Adipocyte (in vitro differentiated cells): ENCODE data around the gene ODF4.

Source experiments
- DNase-seq: peaks from one replicate; pipeline ENCODE4 v3.0.0-alpha.2; 2015; ENCODE audit warnings: low read depth
- H3K27me3 ChIP-seq: replicated peaks from 2 replicates; pipeline ENCODE4 v1.7.0; 2013; ENCODE audit warnings: mild to moderate bottlenecking, low read length, moderate library complexity; ENCODE audit not compliant: control insufficient read depth, insufficient read depth
- H3K36me3 ChIP-seq: 2 replicates; pipeline ENCODE4 v1.7.0; 2013; ENCODE audit warnings: low read length, mild to moderate bottlenecking, moderate library complexity; ENCODE audit not compliant: control insufficient read depth, insufficient read depth, severe bottlenecking
- H3K4me1 ChIP-seq: 2 replicates; pipeline ENCODE4 v1.7.0; 2013; ENCODE audit warnings: mild to moderate bottlenecking, low read length, moderate library complexity; ENCODE audit not compliant: control insufficient read depth, insufficient read depth
- H3K4me3 ChIP-seq: 2 replicates; pipeline ENCODE4 v1.7.0; 2013; ENCODE audit warnings: mild to moderate bottlenecking, low read length, moderate library complexity
- H3K9ac ChIP-seq: 2 replicates; pipeline ENCODE4 v1.7.0; 2013; ENCODE audit warnings: mild to moderate bottlenecking, low read length, moderate library complexity
- H3K9me3 ChIP-seq: 2 replicates; pipeline ENCODE4 v1.7.0; 2013; ENCODE audit warnings: mild to moderate bottlenecking, low read length, moderate library complexity; ENCODE audit not compliant: control insufficient read depth

Gene ODF4

GRCh38 chr17:8312726-8313600 lies 26.7 kb upstream of the ODF4 start:
- H3K36me3 ChIP-seq: no peaks in the 10 kb centered on the region
- H3K27me3 ChIP-seq: peaks cover 75% of the 10 kb centered on the region
- H3K4me1 ChIP-seq: peaks cover 5% of the 10 kb centered on the region
- no peak overlapping the region for H3K9ac ChIP-seq
- no peak for DNase-seq
- H3K9me3 ChIP-seq: no peaks in the 10 kb centered on the region
- H3K4me3 ChIP-seq: no peak overlapping the region

DNA sequence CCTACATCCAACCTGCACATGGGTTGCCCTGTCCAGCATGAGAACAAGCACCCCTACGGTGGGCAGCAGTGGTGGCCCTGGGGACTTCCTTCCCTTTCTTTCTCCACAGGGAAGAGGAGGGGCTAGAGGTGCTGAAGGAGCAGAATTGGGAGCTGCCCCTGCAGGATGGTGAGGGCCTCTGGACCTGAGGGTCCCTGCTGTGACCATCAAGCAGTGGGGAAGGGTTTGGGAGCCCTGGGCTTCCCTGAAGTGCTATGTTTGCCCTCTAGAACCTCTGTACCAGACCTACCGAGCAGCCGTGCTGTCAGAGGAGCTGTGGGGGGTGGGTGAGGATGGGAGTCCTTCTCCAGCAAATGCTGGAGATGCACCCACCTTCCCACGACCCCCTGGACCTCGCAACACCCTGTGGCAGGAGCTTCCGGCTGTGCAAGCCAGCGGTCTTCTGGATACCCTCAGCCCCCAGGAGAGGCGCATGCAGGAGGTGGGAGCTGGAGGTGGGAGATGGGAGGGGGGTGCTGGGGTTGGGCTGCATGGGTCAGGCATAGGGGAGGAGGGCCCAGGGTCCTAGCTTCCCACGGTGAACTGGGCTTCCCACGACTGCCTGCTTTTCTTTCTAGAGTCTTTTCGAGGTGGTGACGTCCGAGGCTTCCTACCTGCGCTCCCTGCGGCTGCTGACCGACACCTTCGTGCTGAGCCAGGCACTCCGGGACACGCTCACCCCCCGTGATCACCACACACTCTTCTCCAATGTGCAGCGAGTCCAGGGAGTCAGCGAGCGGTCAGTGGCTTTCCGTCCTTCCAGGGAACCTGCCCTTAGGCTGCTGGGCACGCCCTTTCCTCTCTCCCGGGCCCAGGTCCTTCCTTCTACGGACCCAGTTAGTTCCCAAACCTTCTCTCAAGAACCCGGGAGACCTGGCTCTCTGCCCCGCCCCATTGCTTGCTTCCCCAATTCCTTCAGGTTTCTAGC lies 24.6 kb upstream of the ODF4 start:
- Histone ChIP-seq H3K9ac (no peak overlapping the region), H3K4me3 (no peak overlapping the region), H3K36me3 (no peaks in the 10 kb centered on the region), H3K27me3 (peaks cover 84% of the 10 kb centered on the region), H3K4me1 (peaks cover 5% of the 10 kb centered on the region), H3K9me3 (no peaks in the 10 kb centered on the region)
- no peak for DNase-seq

DNA sequence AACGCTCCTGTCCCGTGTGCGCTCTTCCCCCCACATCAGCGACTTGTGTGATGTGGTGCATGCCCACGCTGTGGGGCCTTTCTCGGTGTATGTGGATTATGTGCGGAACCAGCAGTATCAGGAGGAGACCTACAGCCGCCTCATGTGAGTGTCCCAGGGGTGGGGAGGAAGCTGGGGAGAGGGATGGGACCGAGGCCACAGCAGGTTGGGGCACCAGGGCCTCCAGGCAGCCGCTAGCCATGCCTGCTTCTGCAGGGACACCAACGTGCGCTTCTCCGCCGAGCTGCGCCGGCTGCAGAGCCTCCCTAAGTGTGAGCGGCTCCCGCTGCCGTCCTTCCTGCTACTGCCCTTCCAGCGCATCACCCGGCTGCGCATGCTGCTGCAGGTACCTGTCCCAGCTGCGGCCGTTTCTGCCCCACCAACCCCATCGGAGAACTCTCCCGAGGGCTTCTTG lies 23.8 kb upstream of the ODF4 start:
- Histone ChIP-seq H3K36me3 (no peaks in the 10 kb centered on the region), H3K4me1 (peaks cover 5% of the 10 kb centered on the region), H3K9me3 (no peaks in the 10 kb centered on the region), H3K27me3 (peaks cover 77% of the 10 kb centered on the region), H3K4me3 (no peak overlapping the region), H3K9ac (no peak overlapping the region)
- no peak for DNase-seq

DNA sequence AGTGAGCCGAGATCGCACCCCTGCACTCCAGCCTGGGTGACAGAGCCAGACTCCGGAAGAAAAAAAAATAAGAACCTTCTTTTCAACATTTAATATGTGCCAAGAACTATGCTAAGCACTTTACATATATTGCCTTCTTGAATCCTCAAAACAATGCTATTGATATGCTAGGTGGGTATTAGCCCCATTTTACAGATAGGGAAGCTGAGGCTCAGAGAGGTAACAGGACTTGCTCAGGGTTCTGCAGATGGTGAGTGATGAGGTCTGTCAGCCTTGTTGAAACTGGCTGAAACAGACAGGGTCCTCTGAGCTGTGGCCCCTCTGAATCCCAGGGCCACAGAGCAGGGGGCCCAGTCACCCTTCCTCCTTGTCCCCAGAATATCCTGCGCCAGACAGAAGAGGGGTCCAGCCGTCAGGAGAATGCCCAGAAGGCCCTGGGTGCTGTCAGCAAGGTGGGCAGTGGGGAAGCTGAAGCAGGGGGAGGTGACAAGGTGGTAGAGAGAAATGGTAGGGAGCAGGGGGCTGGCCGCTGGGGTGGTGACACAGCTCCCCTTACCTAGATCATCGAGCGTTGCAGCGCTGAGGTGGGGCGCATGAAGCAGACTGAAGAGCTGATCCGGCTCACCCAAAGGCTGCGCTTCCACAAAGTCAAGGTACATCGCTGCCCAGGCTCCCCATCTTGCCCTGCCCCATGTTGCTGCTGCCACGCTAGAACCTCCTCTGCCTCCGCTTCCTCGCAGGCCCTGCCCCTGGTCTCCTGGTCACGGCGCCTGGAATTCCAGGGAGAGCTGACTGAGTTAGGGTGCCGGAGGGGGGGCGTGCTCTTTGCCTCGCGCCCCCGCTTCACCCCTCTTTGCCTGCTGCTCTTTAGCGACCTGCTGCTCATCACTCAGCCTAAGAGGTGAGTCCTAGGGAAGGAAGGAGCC lies 21.4 kb upstream of the ODF4 start:
- peaks cover 5% of the 10 kb centered on the region for H3K4me1 ChIP-seq
- peaks cover 53% of the 10 kb centered on the region for H3K27me3 ChIP-seq
- no peaks in the 10 kb centered on the region for H3K36me3 ChIP-seq
- H3K9me3 ChIP-seq: no peaks in the 10 kb centered on the region
- no peak overlapping the region for H3K9ac ChIP-seq
- DNase-seq: no peak
- no peak overlapping the region for H3K4me3 ChIP-seq

DNA sequence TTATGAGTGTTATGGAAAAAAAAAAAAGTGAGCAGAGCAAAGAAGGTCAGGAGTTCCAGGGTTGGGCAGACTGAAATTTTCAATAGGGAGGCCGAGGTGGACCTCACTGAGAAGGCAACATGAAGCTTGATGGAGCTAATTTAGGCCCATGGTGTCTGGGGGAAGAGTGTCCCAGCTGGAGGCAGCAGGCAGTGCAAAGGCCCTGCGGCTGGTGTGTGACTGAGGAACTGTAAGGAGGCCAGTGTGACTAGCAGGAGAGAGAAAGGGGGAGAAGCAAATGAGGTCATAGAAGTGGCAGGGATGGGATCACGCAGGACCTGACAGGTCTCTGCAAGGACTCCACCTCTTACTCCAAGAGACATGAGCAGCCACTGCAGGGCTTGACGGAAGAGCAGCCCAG lies 19.4 kb upstream of the ODF4 start:
- Histone ChIP-seq H3K9ac (no peak overlapping the region), H3K9me3 (no peaks in the 10 kb centered on the region), H3K4me1 (peaks cover 3% of the 10 kb centered on the region), H3K27me3 (peaks cover 36% of the 10 kb centered on the region), H3K36me3 (no peaks in the 10 kb centered on the region), H3K4me3 (no peak overlapping the region)
- DNase-seq: no peak

DNA sequence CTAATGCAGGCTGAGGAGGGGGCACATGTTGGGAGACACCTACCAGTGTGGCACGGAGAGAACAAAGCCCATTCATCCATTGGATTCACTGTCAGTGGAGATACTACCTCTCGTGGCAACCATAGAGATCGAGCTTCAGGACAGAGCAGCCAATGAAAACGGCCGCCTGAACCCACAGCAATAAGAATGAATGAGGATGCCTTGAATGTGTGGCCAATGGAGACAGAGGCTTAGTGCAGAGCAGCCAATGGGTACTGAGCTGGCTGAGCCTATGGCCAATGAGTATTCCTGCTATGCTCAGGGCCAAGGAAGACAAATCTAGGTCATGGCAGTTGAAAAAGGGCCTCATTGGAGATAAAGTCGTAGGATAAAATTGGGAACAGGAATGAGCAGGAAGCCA lies 18.6 kb upstream of the ODF4 start:
- Histone ChIP-seq H3K9me3 (no peaks in the 10 kb centered on the region), H3K4me1 (no peaks in the 10 kb centered on the region), H3K27me3 (peaks cover 29% of the 10 kb centered on the region), H3K4me3 (no peak overlapping the region), H3K36me3 (no peaks in the 10 kb centered on the region), H3K9ac (no peak overlapping the region)
- DNase-seq: no peak

DNA sequence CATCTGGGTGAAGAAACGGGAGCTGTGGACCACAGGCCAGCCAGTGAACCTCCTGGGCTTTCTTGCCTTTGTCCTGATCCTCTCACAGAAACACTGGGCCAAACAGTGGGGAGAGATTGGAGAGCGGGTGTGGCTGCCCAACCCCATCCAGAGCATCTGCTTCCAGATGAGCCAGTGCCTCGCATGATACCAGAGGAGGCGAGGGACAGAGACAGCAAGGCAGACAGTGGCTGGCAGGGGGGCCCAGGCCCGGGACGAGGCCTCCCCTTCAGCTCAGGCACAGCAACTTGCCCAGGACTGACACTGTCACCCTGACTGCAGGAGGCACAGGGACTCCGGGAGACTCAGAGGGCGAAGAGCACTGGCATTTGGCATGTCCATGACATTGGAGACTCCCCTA lies 17.6 kb upstream of the ODF4 start:
- peaks cover 21% of the 10 kb centered on the region for H3K27me3 ChIP-seq

DNA sequence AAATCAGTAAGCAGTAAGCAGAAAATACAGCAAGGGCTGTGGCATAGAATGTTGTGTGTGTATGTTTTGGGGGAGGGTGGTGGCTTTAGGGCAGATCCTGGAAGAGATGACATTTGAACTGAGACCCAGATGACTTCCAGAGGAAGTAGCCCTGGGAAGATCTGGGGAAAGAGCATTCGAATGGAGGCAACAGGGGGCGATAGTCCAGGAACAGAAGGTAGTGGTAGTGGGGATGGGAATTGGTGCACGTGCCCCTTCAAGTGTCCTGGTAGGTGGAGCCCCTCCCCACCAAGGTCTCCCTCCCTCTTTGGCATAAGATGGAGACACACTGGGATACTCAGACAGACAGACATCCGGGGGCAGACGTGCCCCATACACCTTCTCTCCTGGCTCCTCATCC lies 15.5 kb upstream of the ODF4 start:
- no peaks in the 10 kb centered on the region for H3K9me3 ChIP-seq
- H3K9ac ChIP-seq: no peak overlapping the region
- no peaks in the 10 kb centered on the region for H3K36me3 ChIP-seq
- peaks cover 7% of the 10 kb centered on the region for H3K27me3 ChIP-seq
- H3K4me1 ChIP-seq: peaks cover 12% of the 10 kb centered on the region
- DNase-seq: no peak
- H3K4me3 ChIP-seq: no peak overlapping the region

More for the DNA sequence above, 17.6 kb upstream of the ODF4 start:
- Histone ChIP-seq H3K9me3 (no peaks in the 10 kb centered on the region), H3K36me3 (no peaks in the 10 kb centered on the region), H3K4me1 (peaks cover 10% of the 10 kb centered on the region), H3K9ac (no peak overlapping the region), H3K4me3 (no peak overlapping the region)
- no peak for DNase-seq

DNA sequence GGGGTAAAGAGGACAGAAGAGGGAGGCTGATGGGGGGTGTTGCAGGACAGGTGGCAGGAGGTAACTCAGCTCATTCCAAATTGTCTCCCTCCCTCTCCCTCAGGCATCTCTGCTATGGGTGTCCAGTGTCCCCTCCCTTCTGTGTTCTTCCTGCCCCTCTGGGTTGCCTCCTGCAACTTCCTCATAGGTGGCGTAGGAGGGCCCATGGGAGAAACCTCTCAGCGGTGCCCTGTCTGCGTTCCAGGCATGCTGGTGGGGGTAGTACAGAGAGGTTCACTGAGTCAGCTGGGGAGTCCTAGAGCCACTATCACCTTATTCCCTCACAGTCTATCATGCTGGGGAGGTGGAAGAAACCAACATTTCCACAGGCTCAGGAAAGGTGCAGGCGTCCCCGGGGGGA lies 14.7 kb upstream of the ODF4 start:
- Histone ChIP-seq H3K27me3 (peaks cover 5% of the 10 kb centered on the region), H3K36me3 (no peaks in the 10 kb centered on the region), H3K4me1 (peaks cover 12% of the 10 kb centered on the region), H3K9ac (no peak overlapping the region), H3K9me3 (no peaks in the 10 kb centered on the region), H3K4me3 (no peak overlapping the region)
- no peak for DNase-seq

DNA sequence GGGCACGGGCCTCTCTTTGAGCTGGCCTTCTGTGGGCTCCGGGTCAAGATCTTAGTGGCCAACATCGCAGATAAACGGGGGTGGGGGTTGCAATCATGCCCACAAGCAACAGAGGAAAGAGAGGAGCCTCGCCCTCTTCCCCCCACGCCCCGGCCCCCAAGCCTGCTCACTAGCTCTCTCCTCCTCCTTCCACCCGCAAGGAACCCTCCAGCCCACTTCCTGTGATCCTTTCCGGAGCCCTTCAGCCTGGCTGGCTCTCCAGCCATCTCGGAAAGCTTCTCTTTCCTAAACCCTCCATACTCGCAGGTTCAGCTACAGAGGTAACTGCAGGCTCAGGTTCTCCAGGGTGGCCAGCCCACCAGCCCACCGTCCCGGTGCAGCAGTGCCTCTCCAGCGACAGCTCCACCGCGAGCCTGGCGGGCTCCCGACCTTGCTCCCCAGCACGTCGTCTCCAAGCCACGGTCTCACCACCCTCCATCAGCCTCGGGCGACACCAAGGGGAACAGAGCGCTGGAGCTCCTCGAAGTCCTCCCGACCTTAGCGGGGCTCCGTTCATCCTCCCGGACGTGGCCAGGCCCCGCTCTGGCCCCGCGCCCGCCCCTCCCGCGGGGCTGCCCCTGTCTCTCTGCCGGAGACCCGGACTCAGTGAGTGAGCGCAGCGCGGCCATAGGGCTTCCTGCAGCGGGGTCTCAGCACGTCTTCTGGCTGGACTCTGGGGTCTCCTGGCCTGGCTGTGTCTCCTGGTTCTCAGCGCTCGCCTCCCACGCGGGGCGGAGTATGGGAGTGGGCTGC lies 12.9 kb upstream of the ODF4 start:
- peak overlapping the region; percentile 82 for H3K4me3 ChIP-seq
- peaks cover 12% of the 10 kb centered on the region for H3K4me1 ChIP-seq
- no peak for DNase-seq
- peaks cover 5% of the 10 kb centered on the region for H3K27me3 ChIP-seq
- H3K9me3 ChIP-seq: no peaks in the 10 kb centered on the region
- no peaks in the 10 kb centered on the region for H3K36me3 ChIP-seq
- H3K9ac ChIP-seq: peak overlapping the region; percentile 79
